Panc1 (cell line): ENCODE measurements around the gene CTSO.

Source experiments
- CTCF ChIP-seq: fragments of 450-650 bp; IDR thresholded peaks from 2 replicates; pipeline ENCODE4 v1.5.1; 2017; ENCODE audit warnings: mild to moderate bottlenecking
- POLR2AphosphoS5 ChIP-seq: IDR thresholded peaks from 2 replicates; pipeline ENCODE4 v1.6.1; 2012; ENCODE audit warnings: mild to moderate bottlenecking, low read depth, low read length, moderate library complexity
- SIN3A ChIP-seq: IDR thresholded peaks from 2 replicates; pipeline ENCODE4 v1.6.1; 2012; ENCODE audit warnings: low read depth, mild to moderate bottlenecking, low read length, moderate library complexity, borderline replicate concordance; ENCODE audit not compliant: insufficient read depth
- TCF7L2 ChIP-seq: IDR thresholded peaks from 2 replicates; pipeline ENCODE4 v1.6.1; 2011; ENCODE audit warnings: mild to moderate bottlenecking, low read depth, low read length, inconsistent platforms
- TF ChIP-seq, protein P1 (sequence below), 2 experiments: IDR thresholded peaks; 2 replicates each; pipeline ENCODE4 v1.6.1; 2011 to 2012; ENCODE audit warnings: low read depth in 2 of 2, control low read depth in 1 of 2, low read length in 1 of 2, mild to moderate bottlenecking in 1 of 2, moderate library complexity in 1 of 2; ENCODE audit not compliant: insufficient read depth in 1 of 2

- TF ChIP-seq CTCF (no peak), POLR2AphosphoS5 (no peak), TCF7L2 (no peak), SIN3A (no peak)
- TF ChIP-seq, protein P1, sequence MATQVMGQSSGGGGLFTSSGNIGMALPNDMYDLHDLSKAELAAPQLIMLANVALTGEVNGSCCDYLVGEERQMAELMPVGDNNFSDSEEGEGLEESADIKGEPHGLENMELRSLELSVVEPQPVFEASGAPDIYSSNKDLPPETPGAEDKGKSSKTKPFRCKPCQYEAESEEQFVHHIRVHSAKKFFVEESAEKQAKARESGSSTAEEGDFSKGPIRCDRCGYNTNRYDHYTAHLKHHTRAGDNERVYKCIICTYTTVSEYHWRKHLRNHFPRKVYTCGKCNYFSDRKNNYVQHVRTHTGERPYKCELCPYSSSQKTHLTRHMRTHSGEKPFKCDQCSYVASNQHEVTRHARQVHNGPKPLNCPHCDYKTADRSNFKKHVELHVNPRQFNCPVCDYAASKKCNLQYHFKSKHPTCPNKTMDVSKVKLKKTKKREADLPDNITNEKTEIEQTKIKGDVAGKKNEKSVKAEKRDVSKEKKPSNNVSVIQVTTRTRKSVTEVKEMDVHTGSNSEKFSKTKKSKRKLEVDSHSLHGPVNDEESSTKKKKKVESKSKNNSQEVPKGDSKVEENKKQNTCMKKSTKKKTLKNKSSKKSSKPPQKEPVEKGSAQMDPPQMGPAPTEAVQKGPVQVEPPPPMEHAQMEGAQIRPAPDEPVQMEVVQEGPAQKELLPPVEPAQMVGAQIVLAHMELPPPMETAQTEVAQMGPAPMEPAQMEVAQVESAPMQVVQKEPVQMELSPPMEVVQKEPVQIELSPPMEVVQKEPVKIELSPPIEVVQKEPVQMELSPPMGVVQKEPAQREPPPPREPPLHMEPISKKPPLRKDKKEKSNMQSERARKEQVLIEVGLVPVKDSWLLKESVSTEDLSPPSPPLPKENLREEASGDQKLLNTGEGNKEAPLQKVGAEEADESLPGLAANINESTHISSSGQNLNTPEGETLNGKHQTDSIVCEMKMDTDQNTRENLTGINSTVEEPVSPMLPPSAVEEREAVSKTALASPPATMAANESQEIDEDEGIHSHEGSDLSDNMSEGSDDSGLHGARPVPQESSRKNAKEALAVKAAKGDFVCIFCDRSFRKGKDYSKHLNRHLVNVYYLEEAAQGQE (IDR thresholded peaks at IDR 0.05; ENCODE audit: insufficient read depth in 1 of 2, low read depth in 2 of 2, low read length in 1 of 2) = no peak
Measured at GRCh38 chr4:155960522-155960921, 6.9 kb upstream of the CTSO start.
